GM19328 (cell line): ENCODE results near the gene OLFML1.
A peak's percentile ranks its signal among the peaks of the same experiment; 100 is the strongest.

ENCODE experiments used
- ATAC-seq: cut with Tn5 transposase; IDR thresholded peaks from one replicate; pipeline ENCODE4 v1.9.1; 2021; ENCODE audit warnings: mild to moderate bottlenecking, moderate library complexity; ENCODE audit not compliant: unreplicated experiment

OLFML1 gene

DNA sequence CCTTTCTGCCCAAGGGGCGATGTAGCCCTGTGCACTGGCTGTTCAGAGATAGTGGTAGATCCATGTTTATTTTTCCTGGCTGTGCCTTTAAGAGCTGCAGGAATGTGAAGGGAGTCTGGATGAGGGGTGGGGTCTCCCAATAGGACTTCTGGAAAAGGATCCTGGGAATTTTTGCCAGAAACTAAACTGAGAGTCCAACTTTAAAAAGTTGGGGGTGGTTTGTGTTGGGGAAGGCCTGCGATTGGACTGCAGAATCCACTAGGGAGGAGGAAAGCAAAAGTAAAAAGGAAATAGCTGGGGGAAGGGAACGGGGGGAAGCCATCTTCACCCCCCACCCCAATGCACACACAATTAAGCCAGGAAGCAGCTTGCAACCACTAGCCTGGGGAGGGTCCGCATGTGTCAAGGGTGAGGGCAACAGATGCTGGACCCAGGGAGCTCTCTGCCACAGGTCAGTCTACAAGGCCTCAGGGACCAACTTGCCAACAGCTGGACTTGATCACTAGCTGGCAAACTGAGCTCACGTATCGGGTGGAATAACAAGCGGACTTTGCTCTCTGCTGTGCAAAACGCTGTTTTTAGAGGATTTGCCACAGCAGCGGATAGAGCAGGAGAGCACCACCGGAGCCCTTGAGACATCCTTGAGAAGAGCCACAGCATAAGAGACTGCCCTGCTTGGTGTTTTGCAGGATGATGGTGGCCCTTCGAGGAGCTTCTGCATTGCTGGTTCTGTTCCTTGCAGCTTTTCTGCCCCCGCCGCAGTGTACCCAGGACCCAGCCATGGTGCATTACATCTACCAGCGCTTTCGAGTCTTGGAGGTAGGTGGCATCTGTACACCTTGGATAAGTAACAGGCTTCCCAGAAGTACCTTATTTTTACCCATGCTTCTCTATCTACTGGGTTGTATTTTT lies at the start of gene OLFML1:
Gene OLFML1 (plus strand): TSS at position 321 of the 912 bp plus-strand sequence. CDS start 370 bp downstream, at position 691.
- ATAC-seq = no peak

DNA sequence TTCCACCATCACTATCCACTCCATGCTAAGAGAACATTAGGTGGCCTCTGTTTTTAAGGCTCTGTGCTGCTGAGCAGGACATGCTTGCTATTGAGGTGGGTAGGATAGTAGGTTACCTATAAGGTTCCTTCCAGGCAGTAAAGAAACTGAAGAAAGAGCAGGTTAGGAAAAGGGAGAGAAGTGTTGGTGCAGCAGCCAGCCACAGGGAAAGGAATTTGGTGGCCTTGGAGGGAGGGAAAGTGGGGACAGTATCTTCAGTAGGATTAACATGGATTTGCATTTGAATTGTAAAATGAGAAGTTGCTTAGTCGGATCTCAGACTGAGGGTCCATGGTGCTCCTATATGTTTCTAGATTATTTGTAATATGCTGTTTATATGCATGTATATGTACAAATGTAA lies 49.2 kb upstream of the OLFML1 start:
- no peak for ATAC-seq

DNA sequence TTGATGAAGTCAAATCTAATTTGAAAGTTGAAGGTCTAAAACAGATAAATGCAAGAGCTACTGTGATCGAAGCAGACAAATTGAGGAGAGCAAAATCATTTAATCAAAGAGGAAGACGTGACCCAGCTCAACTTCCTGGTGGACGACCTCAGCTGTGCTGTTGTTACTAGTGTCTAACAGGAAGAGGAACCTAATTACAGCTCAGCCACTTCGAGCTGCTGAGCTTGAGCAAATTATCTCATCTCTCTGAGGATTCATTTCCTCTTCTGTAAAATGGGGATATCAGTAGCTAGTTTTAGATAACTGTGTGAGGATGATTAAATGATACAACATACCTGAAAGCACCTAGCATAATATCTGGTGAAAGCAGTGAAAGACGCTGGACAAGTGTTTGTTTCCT lies 48.6 kb upstream of the OLFML1 start:
- ATAC-seq = peak; percentile 83

DNA sequence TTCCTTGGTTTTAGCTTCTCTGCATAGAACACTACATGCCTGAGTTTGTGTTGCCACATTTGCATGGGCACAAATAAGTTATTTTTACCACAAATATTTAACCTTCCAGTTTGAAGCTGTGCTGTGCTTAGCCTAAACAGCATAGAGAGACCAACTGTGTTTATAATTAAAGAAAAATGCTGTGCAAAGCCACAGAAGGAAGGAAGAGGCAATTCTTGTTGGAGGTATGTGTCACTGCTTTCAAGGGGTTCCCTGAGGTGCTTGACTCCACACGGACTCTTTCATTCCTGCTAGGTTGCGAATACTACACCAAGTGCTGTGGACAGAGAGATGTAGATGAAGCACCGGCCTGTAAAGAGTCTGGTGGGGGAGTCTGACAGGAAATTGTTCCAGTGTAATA lies 47.6 kb upstream of the OLFML1 start:
- no peak for ATAC-seq

DNA sequence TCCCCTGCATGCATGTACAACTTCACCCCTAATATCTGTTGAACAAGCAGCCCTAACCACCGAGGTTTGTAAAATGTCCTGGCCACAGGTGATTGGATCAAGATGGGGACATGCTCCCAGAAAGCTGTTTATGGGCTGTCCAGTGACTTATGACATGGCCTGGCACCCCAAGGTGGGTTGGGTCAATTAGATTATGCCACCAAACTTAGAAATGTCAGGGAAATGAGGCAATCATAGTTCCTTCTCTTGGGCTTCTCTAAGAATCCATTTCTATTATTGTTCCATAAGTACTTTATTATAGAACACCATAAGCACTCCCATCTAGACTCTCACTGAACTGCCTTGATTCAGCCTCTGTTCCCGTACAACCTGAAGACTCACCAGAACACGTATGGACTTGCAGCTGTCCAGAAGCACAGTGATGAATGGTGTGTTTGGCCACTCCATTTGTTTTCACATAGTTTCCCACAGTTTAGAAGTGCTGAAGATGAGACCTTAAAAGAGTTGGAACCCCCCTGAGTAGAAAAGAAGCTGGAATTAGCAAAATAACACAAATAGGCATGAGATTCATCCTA lies 45.5 kb upstream of the OLFML1 start:
- no peak for ATAC-seq

DNA sequence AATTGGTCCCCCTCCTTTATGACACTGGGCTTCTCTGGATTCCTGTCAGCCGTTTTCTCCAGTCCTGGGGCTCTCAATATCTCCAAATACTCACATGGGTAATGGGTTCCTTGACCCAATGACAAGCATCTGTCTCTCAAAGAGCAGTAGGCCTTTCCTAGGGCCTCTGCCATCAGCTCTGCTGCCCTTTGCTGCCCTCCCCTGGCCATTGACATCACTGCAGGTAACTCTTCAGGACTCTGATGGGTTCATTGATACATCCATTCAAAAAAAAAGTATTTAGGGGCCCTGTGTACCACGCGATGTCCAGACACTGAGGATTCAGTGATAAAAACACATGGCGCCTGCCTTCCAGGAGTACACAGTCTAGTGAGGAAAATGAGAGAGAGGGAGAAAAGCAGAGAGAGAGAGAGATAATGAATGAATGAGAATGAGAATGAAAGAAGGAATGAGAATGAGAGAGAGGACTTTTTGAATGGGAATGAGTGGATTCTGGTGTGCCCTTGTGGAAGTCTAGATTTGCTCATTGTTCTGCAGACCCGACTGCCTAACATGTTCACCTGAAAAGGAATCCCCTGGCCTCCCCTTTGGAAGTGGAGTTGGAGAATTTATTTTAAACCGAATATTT lies 42.6 kb upstream of the OLFML1 start:
- peak; percentile 80 for ATAC-seq

DNA sequence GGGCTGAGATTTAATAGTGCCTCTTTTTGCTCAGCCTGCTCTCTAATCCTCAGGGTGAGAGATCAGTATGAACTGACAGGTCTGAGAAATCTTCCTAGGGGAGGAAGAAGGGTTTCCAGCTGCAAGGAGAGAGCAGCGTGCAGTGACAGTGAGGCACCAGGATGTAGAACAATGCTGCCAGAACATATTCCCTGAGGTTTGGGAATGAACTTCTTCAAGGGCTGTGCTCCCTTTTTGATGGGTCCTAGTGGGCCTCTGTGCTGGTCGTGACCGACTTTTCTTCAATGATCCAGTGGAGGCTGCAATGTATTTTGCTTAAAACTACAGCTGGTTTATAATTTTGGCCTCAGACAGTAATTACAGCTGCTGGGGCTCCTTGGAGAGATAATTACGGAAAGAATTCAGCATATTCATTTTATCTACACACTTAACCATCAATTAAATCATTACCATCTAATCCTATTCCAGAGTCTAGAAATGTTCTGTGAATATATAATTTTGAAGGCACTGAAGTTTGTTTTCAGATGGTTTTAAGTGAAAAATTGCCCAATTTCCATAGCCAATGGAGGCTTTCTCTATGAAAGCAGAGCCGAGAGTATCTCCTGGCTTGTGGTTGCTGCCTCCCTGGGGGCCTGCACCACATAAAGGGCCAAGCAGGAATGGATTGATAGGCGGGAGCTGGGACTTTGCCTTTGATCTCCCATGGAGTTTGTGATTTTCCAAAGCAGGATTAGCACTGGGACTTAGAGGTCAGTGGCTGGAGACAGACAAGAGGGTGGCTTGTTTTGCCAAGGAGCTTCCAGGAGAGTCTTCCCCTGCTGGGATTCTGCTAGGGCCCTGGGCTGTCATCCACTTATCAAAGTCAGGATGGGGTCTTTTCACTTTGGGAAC lies 41.0 kb upstream of the OLFML1 start:
- no peak for ATAC-seq

DNA sequence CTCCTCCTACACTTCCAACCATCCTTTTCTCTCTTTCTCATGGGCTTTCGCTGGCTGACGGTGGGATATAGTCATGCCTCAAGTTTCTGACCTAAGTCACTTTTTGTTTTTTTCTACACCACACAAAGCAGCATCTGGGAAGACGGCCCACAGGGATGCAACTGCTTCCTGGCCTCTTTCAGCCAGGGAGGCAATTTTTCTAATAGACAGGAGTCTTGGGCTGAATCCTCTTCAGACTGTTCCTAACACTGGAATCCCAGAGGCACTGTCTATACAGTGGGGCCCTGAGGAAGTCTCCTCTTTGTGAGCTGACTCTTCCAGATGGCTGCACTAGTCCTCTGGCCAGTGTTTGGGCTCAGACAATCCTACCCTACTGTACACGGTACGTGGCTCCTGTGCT lies 39.7 kb upstream of the OLFML1 start:
- ATAC-seq = no peak

DNA sequence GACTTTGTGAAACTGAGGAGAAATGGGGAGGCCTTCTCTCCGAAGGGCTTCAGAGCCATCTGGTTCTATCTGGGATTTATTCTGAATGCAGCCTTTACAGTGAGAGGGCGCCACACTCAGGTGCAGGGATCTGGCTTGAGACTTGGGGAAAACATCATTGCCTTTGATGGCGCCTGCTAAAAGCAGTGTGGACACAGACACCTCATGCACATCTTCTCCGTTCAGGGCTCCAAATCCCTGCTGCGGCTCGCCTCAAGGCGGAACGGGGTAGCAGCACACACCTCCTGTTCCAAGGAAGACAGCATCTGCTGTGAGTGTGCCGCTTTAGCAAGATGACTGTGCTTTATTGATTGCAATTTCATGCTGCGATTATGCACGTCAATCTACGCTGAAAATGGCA lies 37.1 kb upstream of the OLFML1 start:
- ATAC-seq = no peak

DNA sequence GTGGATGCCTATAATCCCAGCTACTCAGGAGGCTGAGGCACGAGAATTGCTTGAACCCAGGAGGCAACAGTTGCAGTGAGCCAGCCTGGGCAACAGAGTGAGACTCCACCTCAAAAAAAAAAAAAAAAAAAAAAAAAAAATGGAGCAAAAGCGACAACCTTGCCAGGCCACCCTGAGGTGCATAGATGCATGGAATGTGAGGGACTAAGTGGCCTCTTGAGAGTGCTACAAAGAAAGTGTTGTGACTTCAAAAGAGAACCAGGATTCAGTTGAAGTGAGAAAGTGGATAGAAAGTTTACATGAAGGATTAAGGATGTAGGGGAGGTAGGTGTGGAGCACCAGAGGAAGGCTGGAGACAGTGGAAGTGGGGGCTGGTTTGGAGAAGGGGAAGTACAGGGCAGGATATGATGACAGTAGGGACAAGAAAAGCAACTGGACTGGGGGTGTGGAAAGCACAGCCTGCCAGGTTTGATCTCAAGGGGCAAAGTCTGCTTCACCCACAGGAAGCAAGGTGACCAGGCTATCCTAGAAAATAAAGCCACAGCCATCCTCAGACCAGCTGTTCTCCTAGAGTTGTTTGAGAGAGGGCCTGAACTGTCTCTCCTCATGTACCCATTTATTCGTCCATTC lies 36.0 kb upstream of the OLFML1 start:
- no peak for ATAC-seq

DNA sequence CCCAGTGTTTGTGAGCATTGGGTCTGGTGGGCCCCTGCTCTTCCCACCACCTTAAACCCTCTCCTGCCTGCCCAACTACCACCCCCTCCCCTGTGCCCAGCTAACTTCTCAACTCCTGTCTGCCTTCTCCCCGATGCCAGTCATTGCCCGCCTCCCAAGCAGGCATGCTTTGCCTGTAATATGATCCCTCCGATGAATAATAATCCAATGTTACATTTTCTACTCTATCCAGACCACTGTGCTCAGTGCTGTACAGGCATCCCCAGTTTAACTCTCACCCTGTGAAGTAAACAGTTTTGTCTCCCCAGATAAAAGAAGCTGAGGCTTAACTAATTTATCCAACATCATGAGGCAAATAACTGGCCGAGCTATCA lies 35.5 kb upstream of the OLFML1 start:
- no peak for ATAC-seq

DNA sequence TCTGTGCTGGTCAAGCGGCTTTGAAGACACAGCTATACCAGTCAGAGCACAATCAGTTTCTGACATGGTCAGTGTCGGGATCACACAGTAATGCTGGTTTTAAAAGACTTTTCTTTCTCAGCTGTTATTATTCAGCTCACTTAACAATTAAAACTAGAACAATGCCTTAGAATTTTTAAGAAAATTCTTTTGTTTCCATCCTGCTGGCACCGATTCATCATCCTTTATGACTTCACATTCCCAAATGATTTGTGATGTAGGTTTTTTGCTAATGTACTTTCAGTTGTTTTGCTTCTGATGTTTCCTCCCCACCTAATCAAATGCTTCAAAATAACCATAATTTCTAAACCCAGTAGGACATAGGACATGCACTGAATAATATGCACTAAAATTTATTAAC lies 34.5 kb upstream of the OLFML1 start:
- no peak for ATAC-seq

DNA sequence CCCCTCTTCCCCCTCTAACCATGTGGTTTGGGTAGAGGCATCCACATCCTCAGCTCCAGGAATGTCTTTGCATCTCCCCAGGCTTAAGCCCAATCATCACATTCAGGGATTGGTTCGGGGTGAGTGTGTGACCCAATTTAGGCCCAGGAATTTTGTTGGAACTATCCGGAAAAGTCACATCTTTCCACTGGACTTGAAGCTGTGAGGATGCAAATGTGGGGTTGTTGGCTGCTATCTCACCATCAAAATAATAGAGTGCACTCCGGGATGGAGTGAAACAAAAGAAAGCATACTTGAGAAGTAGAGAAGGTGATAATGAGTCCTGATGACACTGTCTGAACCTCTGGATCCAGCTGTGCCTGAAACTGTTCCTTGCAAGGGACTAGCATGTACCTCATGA lies 33.8 kb upstream of the OLFML1 start:
- no peak for ATAC-seq

DNA sequence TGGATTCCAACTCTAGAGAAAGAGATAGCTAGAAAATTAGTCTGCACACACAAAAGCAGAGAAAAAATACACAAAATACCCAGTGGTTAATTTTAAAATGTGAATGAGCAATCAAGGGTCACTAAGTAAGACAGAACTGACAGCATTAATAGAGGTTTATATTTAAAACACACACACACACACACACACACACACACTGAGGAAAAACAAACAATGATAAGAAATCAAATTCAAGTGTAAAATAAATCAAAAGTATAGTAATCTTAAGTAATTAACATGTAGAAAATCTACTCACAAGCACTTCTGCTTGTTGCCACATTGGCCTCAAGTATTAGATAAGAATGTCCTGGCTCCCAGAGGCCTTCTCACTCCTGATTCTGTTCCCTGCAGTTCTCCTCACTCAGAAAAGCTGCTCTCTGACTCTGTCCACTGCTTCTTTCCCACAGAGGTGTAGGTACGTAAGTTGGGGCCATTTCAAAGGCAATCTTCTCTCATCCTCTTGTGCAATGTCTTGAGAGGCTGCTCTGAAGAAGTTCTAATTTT lies 33.3 kb upstream of the OLFML1 start:
- ATAC-seq = no peak

DNA sequence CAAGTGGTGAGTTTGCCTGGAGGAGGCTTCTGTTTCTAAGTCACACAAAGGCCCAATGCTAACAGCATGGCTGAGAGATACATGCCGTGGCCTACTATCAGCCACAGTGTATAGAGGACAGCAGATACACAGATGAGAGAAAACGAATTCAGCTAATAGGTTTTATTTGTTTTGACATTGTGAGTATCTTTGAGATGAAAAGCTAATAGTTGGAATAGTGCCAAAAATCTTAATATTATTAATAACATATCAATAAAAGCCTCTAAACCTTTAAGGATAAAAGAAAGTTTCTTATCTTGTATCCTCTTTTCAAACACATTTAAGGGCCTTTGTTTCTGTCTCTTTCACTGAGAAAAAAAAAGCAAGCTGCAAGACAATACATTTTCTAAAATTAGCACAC lies 30.5 kb upstream of the OLFML1 start:
- ATAC-seq = no peak

DNA sequence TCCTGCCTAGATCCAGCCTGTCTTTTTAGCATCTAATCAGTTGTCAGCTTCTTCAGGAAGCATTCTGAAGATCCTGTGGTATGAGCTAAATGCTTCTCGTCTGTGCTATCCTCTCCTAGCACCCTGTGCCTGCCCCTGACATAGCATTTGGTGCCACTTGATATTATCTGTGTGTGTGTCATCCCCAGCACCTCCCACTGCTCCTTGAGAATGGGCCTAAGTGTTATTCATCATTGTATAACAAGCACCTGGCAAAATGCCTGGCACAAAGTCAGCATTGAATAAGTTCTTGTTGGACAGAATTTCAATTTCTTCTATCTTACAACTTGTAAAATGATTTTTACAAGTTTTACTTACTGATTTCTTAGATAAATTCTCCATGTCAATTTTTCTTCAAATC lies 28.1 kb upstream of the OLFML1 start:
- no peak for ATAC-seq

DNA sequence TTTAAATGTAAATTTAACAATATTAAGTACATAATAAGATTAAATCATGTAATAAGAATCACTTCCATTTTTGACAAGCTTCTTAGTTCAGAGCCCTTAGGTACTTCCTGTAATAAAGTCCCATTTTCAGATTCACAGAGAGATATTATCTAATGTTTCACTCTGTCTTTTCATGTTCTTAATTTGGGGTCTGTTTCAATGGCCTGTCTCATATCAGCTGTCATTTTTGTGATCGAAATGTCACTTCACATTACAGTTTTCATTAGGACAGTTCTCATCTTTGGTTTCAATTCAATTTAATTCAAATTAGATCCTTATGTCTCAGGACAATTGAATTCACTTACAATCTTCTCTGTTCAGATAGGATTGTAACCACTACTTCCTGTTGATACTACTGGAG lies 22.6 kb upstream of the OLFML1 start:
- ATAC-seq = no peak

DNA sequence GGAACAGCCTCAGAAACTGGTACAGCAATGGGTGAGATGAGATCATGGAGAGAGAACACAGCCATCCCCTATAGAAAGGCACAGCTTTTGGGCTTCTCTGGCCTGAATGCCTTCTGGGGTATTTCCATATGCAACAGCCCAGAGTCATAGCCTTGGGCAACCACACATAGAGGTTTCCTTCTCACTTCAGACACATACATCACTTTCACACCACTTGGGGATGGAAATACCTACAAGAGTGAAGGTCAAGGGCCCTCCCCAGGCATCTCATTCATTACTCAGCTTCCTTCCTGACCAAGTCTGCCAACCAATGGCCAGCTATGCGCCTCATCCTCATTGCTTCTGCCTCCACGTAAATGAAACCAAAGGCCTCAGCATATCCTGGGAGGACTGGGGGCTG lies 17.7 kb upstream of the OLFML1 start:
- ATAC-seq = no peak

DNA sequence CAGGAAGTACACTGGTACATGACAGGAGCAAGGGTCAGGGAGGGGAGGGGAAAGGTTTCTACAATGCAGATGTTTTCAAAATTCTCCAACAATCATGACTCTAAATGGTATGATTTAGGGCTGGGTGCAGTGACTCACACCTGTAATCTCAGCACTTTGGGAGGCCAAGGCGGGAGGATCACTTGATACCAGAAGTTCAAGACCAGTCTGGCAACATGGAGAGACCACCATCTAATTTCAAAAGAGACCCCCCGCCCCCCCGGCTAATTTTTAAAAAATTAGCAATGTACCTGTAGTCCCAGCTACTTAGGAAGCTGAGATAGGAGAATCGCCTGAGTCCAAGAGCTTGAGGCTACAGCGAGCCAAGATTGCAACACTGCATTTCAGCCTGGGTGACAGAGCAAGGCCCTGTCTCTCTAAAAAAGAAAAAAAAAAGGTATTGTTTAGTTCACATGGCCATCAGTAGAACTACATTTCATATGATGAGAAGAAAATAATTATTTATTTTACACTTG lies 15.9 kb upstream of the OLFML1 start:
- ATAC-seq = no peak

DNA sequence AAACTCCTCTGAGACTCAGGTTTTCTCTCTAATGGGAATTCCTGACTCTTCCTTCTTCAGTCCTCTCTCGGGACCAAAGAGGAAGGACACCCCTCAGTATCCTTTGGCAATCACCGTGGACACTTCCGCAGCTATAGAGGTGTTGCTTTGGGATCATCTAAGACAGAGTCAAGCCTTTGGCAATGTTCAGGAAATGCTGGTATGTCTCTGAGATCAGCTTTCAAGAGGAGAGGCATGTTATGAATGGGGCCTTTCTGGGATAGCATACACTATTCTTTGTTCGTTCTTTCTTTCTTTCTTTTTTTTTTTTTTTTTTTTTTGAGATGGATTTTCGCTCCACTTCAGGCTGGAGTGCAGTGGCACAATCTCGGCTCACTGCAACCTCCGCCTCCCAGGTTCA lies 14.2 kb upstream of the OLFML1 start:
- no peak for ATAC-seq
